ENCODE results near the gene SOWAHA. TPM values are rescaled to one million over a fixed set of nuclear protein-coding genes. Genes with fewer than 3 reads are reported as not detected.

SOWAHA gene
- total RNA-seq, 1 donor from 2014 or later: under 0.01 TPM

DNA sequence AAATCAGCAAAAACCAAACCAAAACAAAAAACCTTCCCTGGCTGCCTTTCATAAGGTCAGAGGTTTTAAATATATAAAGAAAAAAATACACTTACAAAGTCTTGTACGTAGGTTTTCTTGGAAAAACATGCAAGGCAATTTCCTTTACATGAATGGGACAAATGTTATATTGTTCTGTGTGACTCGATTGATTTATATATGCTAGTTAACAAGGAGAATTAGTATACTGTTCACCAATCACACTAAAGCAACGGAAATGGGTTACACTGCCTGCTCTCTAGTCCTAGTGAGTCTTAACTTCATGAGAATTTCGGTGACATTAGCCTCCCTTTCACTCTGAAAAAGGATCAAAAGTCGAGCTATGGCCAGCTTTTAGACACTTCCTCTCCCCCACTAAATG is 47.6 kb downstream of the SOWAHA start:
- H3K27me3 ChIP-seq (ENCODE audit: control insufficient read depth in 3 of 3, insufficient read depth in 3 of 3, low read length in 3 of 3): no peaks in the 10 kb centered on the region
- H3K9me3 ChIP-seq (ENCODE audit: control insufficient read depth in 3 of 3, low read length in 3 of 3): no peaks in the 10 kb centered on the region
- H3K4me1 ChIP-seq (ENCODE audit: control insufficient read depth in 3 of 3, insufficient read depth in 3 of 3, low read length in 3 of 3): peaks cover 2 to 5% (median 3%) of the 10 kb centered on the region in 3 donors
- no peak overlapping the region for H3K27ac ChIP-seq (ENCODE audit: low read depth, low read length)
- no peaks in the 10 kb centered on the region for H3K36me3 ChIP-seq (ENCODE audit: control insufficient read depth in 3 of 3, insufficient read depth in 3 of 3, low read length in 3 of 3)
- H3K4me3 ChIP-seq (ENCODE audit: low read length in 3 of 3): no peak overlapping the region
- no peak overlapping the region for H3K9ac ChIP-seq (ENCODE audit: low read depth in 1 of 3, low read length in 3 of 3)

- Histone ChIP-seq H3K27me3 (ENCODE audit: control insufficient read depth in 3 of 3, insufficient read depth in 3 of 3, low read length in 3 of 3) (no peaks in the 10 kb centered on the region), H3K4me3 (ENCODE audit: low read length in 3 of 3) (peak overlapping the region; percentile 90 to 97 (median 91))
Observed at GRCh38 chr5:132865668-132866341, 52.7 kb downstream of the SOWAHA start.

More at GRCh38 chr5:132865668-132866341, 52.7 kb downstream of the SOWAHA start:
- H3K9ac ChIP-seq (ENCODE audit: low read depth in 1 of 3, low read length in 3 of 3): peak overlapping the region; percentile 92 to 97 (median 94)
- peaks cover 16 to 31% (median 18%) of the 10 kb centered on the region in 3 donors for H3K4me1 ChIP-seq (ENCODE audit: control insufficient read depth in 3 of 3, insufficient read depth in 3 of 3, low read length in 3 of 3)
- peak overlapping the region; percentile 94 for H3K27ac ChIP-seq (ENCODE audit: low read depth, low read length)
- no peaks in the 10 kb centered on the region for H3K9me3 ChIP-seq (ENCODE audit: control insufficient read depth in 3 of 3, low read length in 3 of 3)
- H3K36me3 ChIP-seq (ENCODE audit: control insufficient read depth in 3 of 3, insufficient read depth in 3 of 3, low read length in 3 of 3): peaks cover 20 to 27% (median 24%) of the 10 kb centered on the region in 3 donors

Small RNA genes lying within 50 kb of the gene (small RNA-seq; reads per million reads assigned to genes)
- not detected for gene RNA5SP192

Other genes starting within 250 kb of the SOWAHA start
- not detected for gene IL13, start 155.1 kb upstream of the SOWAHA start, total RNA-seq
- not detected for gene IL4, start 139.3 kb upstream of the SOWAHA start, total RNA-seq
- 6.3 TPM for gene KIF3A, start 75.8 kb upstream of the SOWAHA start, total RNA-seq
- not detected for gene CCNI2, start 65.9 kb upstream of the SOWAHA start, total RNA-seq
- gene SEPTIN8, start 36.1 kb upstream of the SOWAHA start, total RNA-seq: 28.7 TPM
- gene SHROOM1, start 17.3 kb downstream of the SOWAHA start, total RNA-seq: 1.6 TPM
- gene GDF9, start 53.2 kb downstream of the SOWAHA start, total RNA-seq: 0.52 TPM
- 135 TPM for gene UQCRQ, start 53.3 kb downstream of the SOWAHA start, total RNA-seq
- gene LEAP2, start 60.4 kb downstream of the SOWAHA start, total RNA-seq: 2.1 TPM
- gene AFF4, start 150.3 kb downstream of the SOWAHA start, total RNA-seq: 35.5 TPM
- gene ZCCHC10, start 213.2 kb downstream of the SOWAHA start, total RNA-seq: 11.0 TPM
- 59.0 TPM for gene HSPA4, start 238.7 kb downstream of the SOWAHA start, total RNA-seq

All from skeletal muscle tissue (tissue), 5 donors.